Measurements from ENCODE around the gene DUSP9.

- TF ChIP-seq CTCF (optimal IDR thresholded peaks at IDR 0.05 in 1 of 3, IDR thresholded peaks at IDR 0.05 in 1 of 3, conservative IDR thresholded peaks at IDR 0.05 in 1 of 3; ENCODE audit: extremely low read depth in 1 of 3, insufficient read depth in 2 of 3, low read length in 3 of 3) (no peak), EZH2 (IDR thresholded peaks at IDR 0.05; ENCODE audit: low read length) (no peak)
Observed at GRCh38 chrX:153638041-153638371, 9.0 kb upstream of the DUSP9 start.

All from keratinocyte (primary cell).